Neuronal stem cell (in vitro differentiated cells): Measurements from ENCODE around the gene TUBA4B.

ENCODE experiments used
- DNase-seq: peaks from one replicate; pipeline ENCODE4 v3.0.0-alpha.2; 2013; ENCODE audit warnings: low spot score
- H2AFZ ChIP-seq: one replicate; pipeline ENCODE4 v1.6.1; 2013; ENCODE audit warnings: mild to moderate bottlenecking, low read length, inconsistent platforms
- H2AK5ac ChIP-seq: 2 replicates; pipeline ENCODE4 v1.6.1; 2013; ENCODE audit warnings: low read depth, mild to moderate bottlenecking, inconsistent platforms, low read length, moderate library complexity, mixed read lengths
- H2BK120ac ChIP-seq: 2 replicates; pipeline ENCODE4 v1.6.1; 2013; ENCODE audit warnings: low read depth, mild to moderate bottlenecking, inconsistent platforms, low read length, moderate library complexity, mixed read lengths
- H2BK12ac ChIP-seq: one replicate; pipeline ENCODE4 v1.6.1; 2013; ENCODE audit warnings: low read length, inconsistent platforms
- H2BK15ac ChIP-seq: 2 replicates; pipeline ENCODE4 v1.6.1; 2013; ENCODE audit warnings: mild to moderate bottlenecking, low read length, inconsistent platforms, mixed read lengths
- H2BK5ac ChIP-seq: one replicate; pipeline ENCODE4 v1.6.1; 2013; ENCODE audit warnings: inconsistent platforms, mild to moderate bottlenecking, low read length, moderate library complexity
- H3K14ac ChIP-seq: one replicate; pipeline ENCODE4 v1.6.1; 2013; ENCODE audit warnings: low read length, inconsistent platforms
- H3K18ac ChIP-seq: 2 replicates; pipeline ENCODE4 v1.6.1; 2013; ENCODE audit warnings: low read length, inconsistent platforms
- H3K23ac ChIP-seq: 2 replicates; pipeline ENCODE4 v1.6.1; 2013; ENCODE audit warnings: low read depth, mild to moderate bottlenecking, mixed read lengths, low read length, inconsistent platforms; ENCODE audit not compliant: poor library complexity
- H3K27ac ChIP-seq: replicated peaks from 3 replicates; pipeline ENCODE4 v1.5.1; 2013; ENCODE audit warnings: low read length, inconsistent platforms
- H3K27me3 ChIP-seq, 3 experiments: 2 replicates each; pipeline ENCODE4 v1.6.1; 2013; ENCODE audit warnings: low read length in 3 of 3, mild to moderate bottlenecking in 2 of 3, inconsistent platforms in 1 of 3, low read depth in 1 of 3, mixed read lengths in 1 of 3, moderate library complexity in 1 of 3; ENCODE audit not compliant: control insufficient read depth in 3 of 3, insufficient read depth in 3 of 3
- H3K36me3 ChIP-seq, 2 donors: replicated peaks in 1 of 2; 2 replicates each; pipeline ENCODE4 v1.6.1; 2013; ENCODE audit warnings: low read length in 2 of 2; ENCODE audit not compliant: control insufficient read depth in 2 of 2, insufficient read depth in 2 of 2
- H3K4ac ChIP-seq: 2 replicates; pipeline ENCODE4 v1.6.1; 2013; ENCODE audit warnings: inconsistent platforms, mild to moderate bottlenecking, low read length, moderate library complexity
- H3K4me1 ChIP-seq, 2 donors: 1 replicate in 1 of 2; 2 replicates in 1 of 2; pipeline ENCODE4 v1.6.1; 2013; ENCODE audit warnings: low read length in 2 of 2, low read depth in 1 of 2; ENCODE audit not compliant: control insufficient read depth in 2 of 2, insufficient read depth in 1 of 2
- H3K4me2 ChIP-seq: one replicate; pipeline ENCODE4 v1.6.1; 2013; ENCODE audit warnings: mild to moderate bottlenecking, low read length, inconsistent platforms; ENCODE audit not compliant: insufficient read depth, poor library complexity, severe bottlenecking
- H3K4me3 ChIP-seq, 2 donors: 2 replicates each; pipeline ENCODE4 v1.5.1; 2013; ENCODE audit warnings: low read length in 2 of 2, mild to moderate bottlenecking in 2 of 2, inconsistent platforms in 1 of 2, moderate library complexity in 1 of 2
- H3K79me1 ChIP-seq: one replicate; pipeline ENCODE4 v1.6.1; 2013; ENCODE audit warnings: low read depth, mild to moderate bottlenecking, inconsistent platforms, low read length, moderate library complexity
- H3K9ac ChIP-seq: one replicate; pipeline ENCODE4 v1.6.1; 2013; ENCODE audit warnings: mild to moderate bottlenecking, low read depth, low read length, inconsistent platforms; ENCODE audit not compliant: poor library complexity
- H3K9me3 ChIP-seq, 2 donors: replicated peaks in 1 of 2; 2 replicates each; pipeline versions ENCODE3 to v1.6.1; 2013; ENCODE audit warnings: low read length in 2 of 2, mild to moderate bottlenecking in 2 of 2, inconsistent platforms in 1 of 2, low read depth in 1 of 2, mixed read lengths in 1 of 2, moderate library complexity in 1 of 2; ENCODE audit not compliant: control insufficient read depth in 2 of 2, insufficient read depth in 1 of 2
- H4K8ac ChIP-seq: one replicate; pipeline ENCODE4 v1.6.1; 2013; ENCODE audit warnings: low read depth, mild to moderate bottlenecking, inconsistent platforms, low read length, moderate library complexity
- H4K91ac ChIP-seq: one replicate; pipeline ENCODE4 v1.6.1; 2013; ENCODE audit warnings: low read length, low read depth, mild to moderate bottlenecking, inconsistent platforms; ENCODE audit not compliant: poor library complexity
- WGBS, 2 donors: extraction: QIAGEN DNeasy Blood & Tissue Kit; methylation state at CpG; one replicate each; pipeline ENCODE4 v1.1.7; 2013; ENCODE audit warnings: missing lambda C conversion rate in 2 of 2, mixed read lengths in 1 of 2; ENCODE audit not compliant: insufficient read length in 2 of 2, insufficient replicate concordance in 1 of 2; ENCODE audit errors: extremely low coverage in 2 of 2; 5-methylcytosine and 5-hydroxymethylcytosine counted together

Gene TUBA4B

DNA sequence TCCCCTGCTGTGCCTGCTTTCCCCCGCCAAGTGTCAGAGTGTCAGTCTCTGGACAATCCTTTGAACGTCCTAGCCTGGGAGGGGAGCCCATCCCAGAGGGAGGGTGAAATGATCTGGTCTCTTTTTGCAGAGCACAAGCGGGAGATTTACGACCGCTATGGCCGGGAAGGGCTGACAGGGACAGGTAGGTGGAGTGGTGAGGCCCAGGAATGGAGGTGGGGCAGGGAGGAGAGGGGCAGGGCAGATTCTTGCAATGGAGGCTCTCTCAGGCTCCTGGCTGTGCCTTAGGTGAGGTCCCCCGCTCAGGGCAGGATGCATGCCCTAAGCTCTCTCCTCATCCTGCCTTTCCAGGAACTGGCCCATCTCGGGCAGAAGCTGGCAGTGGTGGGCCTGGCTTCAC is 28.5 kb downstream of the TUBA4B start:
- H4K91ac ChIP-seq = no peak overlapping the region
- H3K4me3 ChIP-seq = no peak overlapping the region
- no peak overlapping the region for H3K18ac ChIP-seq
- no peak overlapping the region for H3K4ac ChIP-seq
- no peak overlapping the region for H2BK15ac ChIP-seq
- H3K9ac ChIP-seq = no peak overlapping the region
- H3K4me2 ChIP-seq = no peak overlapping the region
- no peak for DNase-seq
- peaks cover 20 to 39% of the 10 kb centered on the region in 2 donors for H3K36me3 ChIP-seq
- no peak overlapping the region for H3K14ac ChIP-seq
- H4K8ac ChIP-seq = no peak overlapping the region
- peaks cover 7% of the 10 kb centered on the region for H3K79me1 ChIP-seq
- H3K27ac ChIP-seq = no peak overlapping the region
- H2BK5ac ChIP-seq = no peak overlapping the region
- H2AFZ ChIP-seq = no peak overlapping the region
- H2BK12ac ChIP-seq = no peak overlapping the region
- peaks cover 20 to 22% of the 10 kb centered on the region in 2 donors for H3K4me1 ChIP-seq
- no CpG with 5 or more reads among the region's 8 CpGs for WGBS, 2 donors
- H3K27me3 ChIP-seq = peaks cover 0 to 3% (median 0%) of the 10 kb centered on the region in 3 experiments
- H3K9me3 ChIP-seq = no peaks in the 10 kb centered on the region
- H2BK120ac ChIP-seq = no peak overlapping the region
- H2AK5ac ChIP-seq = no peak overlapping the region
- H3K23ac ChIP-seq = no peak overlapping the region

DNA sequence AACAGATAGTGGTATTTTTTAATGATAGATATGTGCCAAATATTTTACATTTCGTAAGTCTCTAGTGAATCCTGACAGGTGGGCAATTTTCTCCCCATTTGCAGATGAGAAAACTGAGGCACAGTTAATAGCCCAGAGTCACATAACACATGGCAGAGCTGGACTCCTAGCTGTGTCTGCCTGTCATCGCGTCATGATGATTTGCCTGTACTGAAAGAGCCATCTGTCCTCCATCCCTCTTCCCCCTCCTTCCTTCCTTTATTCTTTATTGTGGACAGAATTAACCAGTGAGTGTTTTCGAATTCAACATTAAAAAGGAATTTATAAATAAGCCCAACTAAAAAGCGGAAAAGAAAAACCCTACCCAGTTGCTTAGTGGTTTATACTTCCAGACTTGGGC is 29.3 kb downstream of the TUBA4B start:
- no peak overlapping the region for H3K9ac ChIP-seq
- no peak overlapping the region for H3K4ac ChIP-seq
- no peaks in the 10 kb centered on the region for H3K9me3 ChIP-seq
- H3K79me1 ChIP-seq = peaks cover 7% of the 10 kb centered on the region
- WGBS, 2 donors = no CpG with 5 or more reads among the region's 5 CpGs
- no peak overlapping the region for H3K18ac ChIP-seq
- H3K27me3 ChIP-seq = peaks cover 0 to 2% (median 0%) of the 10 kb centered on the region in 3 experiments
- DNase-seq = no peak
- no peak overlapping the region for H3K27ac ChIP-seq
- H3K14ac ChIP-seq = no peak overlapping the region
- H3K4me3 ChIP-seq = no peak overlapping the region
- no peak overlapping the region for H4K91ac ChIP-seq
- no peak overlapping the region for H2BK12ac ChIP-seq
- no peak overlapping the region for H2AFZ ChIP-seq
- peaks cover 20 to 39% of the 10 kb centered on the region in 2 donors for H3K36me3 ChIP-seq
- H2BK120ac ChIP-seq = no peak overlapping the region
- H2BK5ac ChIP-seq = no peak overlapping the region
- H2BK15ac ChIP-seq = no peak overlapping the region
- no peak overlapping the region for H3K23ac ChIP-seq
- no peak overlapping the region for H4K8ac ChIP-seq
- no peak overlapping the region for H2AK5ac ChIP-seq
- H3K4me2 ChIP-seq = no peak overlapping the region
- H3K4me1 ChIP-seq = peaks cover 21 to 25% of the 10 kb centered on the region in 2 donors

DNA sequence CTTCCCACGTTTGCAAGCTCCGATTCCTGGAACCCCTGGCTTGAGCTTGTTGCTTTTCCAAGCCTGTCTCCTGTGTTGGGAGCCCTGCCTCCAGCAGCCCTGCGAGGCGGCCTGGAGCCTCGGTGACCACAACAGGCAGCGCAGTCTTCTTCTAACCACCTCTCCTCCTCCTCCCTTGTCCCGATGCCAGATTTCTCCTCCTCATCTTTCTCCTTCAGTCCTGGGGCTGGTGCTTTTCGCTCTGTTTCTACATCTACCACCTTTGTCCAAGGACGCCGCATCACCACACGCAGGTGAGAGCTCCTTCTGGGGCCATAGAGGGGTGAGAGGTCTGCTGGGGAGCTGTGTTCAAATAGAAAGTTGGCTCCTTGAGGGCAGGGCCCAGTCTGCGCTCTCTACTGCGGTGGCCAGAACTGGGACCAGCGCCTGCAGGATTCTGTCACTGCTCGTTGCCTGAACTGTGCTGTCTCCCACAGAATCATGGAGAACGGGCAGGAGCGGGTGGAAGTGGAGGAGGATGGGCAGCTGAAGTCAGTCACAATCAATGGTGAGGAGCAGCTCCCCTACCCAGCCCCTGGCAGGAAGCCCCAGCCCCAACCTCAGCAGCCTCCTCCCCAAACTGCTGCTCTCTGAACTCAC is 30.0 kb downstream of the TUBA4B start:
- Histone ChIP-seq H3K27ac (no peak overlapping the region), H3K9me3 (no peaks in the 10 kb centered on the region), H2BK12ac (no peak overlapping the region), H3K9ac (no peak overlapping the region), H3K36me3 (peaks cover 20 to 39% of the 10 kb centered on the region in 2 donors), H3K4me2 (no peak overlapping the region), H2BK5ac (no peak overlapping the region), H2AFZ (no peak overlapping the region), H3K14ac (no peak overlapping the region), H4K91ac (no peak overlapping the region), H3K23ac (no peak overlapping the region), H3K79me1 (peaks cover 7% of the 10 kb centered on the region), H2BK15ac (no peak overlapping the region), H3K4ac (no peak overlapping the region), H4K8ac (no peak overlapping the region), H2AK5ac (no peak overlapping the region), H3K18ac (no peak overlapping the region), H3K27me3 (no peaks in the 10 kb centered on the region), H3K4me1 (peaks cover 18 to 19% of the 10 kb centered on the region in 2 donors), H3K4me3 (no peak overlapping the region), H2BK120ac (no peak overlapping the region)
- no peak for DNase-seq
- no CpG with 5 or more reads among the region's 17 CpGs for WGBS, 2 donors

DNA sequence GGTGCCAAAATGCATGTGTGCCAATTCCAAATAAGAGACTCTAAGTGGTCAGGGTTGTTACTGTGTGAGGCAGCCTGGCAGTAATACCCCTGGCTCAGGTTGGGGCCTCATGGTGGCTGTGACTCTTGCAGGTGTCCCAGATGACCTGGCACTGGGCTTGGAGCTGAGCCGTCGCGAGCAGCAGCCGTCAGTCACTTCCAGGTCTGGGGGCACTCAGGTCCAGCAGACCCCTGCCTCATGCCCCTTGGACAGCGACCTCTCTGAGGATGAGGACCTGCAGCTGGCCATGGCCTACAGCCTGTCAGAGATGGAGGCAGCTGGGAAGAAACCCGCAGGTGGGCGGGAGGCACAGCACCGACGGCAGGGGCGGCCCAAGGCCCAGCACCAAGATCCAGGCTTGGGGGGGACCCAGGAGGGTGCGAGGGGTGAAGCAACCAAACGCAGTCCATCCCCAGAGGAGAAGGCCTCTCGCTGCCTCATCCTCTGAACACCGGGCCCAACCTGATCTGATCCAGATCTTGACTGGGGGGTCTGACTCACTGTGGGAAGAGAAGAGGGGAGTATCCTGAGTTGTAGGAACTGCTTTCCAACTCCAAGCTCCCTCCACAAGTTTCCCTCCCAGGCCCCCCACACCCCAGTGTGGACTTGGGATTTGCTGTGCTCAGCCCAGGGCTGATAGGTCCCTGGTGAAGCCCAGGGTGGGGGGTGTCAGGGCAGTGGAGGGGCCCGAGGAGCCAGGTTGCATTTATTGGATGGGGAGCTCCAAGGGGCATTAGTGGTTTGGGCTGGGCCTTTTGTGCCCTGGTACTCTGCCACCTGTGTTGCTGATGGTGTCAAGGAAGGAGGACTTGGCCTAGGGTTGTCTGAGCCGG is 31.7 kb downstream of the TUBA4B start:
- H2AK5ac ChIP-seq = peak overlapping the region; percentile 99
- H3K4me3 ChIP-seq = no peak overlapping the region
- no peaks in the 10 kb centered on the region for H3K27me3 ChIP-seq
- H2AFZ ChIP-seq = no peak overlapping the region
- H4K91ac ChIP-seq = no peak overlapping the region
- WGBS, 2 donors = no CpG with 5 or more reads among the region's 16 CpGs
- H3K36me3 ChIP-seq = peaks cover 20 to 39% of the 10 kb centered on the region in 2 donors
- no peaks in the 10 kb centered on the region for H3K9me3 ChIP-seq
- H2BK12ac ChIP-seq = no peak overlapping the region
- no peak overlapping the region for H3K4ac ChIP-seq
- no peak overlapping the region for H3K27ac ChIP-seq
- H3K14ac ChIP-seq = no peak overlapping the region
- no peak overlapping the region for H2BK15ac ChIP-seq
- peaks cover 7% of the 10 kb centered on the region for H3K79me1 ChIP-seq
- no peak overlapping the region for H2BK120ac ChIP-seq
- H3K4me1 ChIP-seq = peaks cover 10 to 12% of the 10 kb centered on the region in 2 donors
- H4K8ac ChIP-seq = peak overlapping the region; percentile 57
- no peak overlapping the region for H3K9ac ChIP-seq
- no peak for DNase-seq
- no peak overlapping the region for H3K4me2 ChIP-seq
- no peak overlapping the region for H3K18ac ChIP-seq
- peak overlapping the region; percentile 73 for H3K23ac ChIP-seq
- H2BK5ac ChIP-seq = no peak overlapping the region
